Inflammatory macrophage (primary cell): ENCODE measurements around the gene EXOC7.

Source experiments
- DNase-seq, 2 donors: peaks; one replicate each; pipeline ENCODE4 v3.0.0-alpha.2; 2020 to 2022

The EXOC7 gene

GRCh38 chr17:76138234-76138895, 34.8 kb upstream of the EXOC7 start:
- no peak for DNase-seq

- DNase-seq, result no peak
These were observed 34.0 kb upstream of the EXOC7 start for GRCh38 chr17:76137351-76138233.

- DNase-seq, result no peak
These were observed 33.4 kb upstream of the EXOC7 start for GRCh38 chr17:76137001-76137350.

- no peak for DNase-seq
These were observed 32.9 kb upstream of the EXOC7 start for GRCh38 chr17:76136276-76137000.

- DNase-seq, result no peak
These were observed 32.2 kb upstream of the EXOC7 start for GRCh38 chr17:76135810-76136188.

- DNase-seq, result no peak
These were observed 31.6 kb upstream of the EXOC7 start for GRCh38 chr17:76134911-76135809.

- DNase-seq, result no peak
These were observed 29.2 kb upstream of the EXOC7 start for GRCh38 chr17:76132574-76133338.

GRCh38 chr17:76131692-76132573, 28.3 kb upstream of the EXOC7 start:
- no peak for DNase-seq

GRCh38 chr17:76131051-76131691, 27.6 kb upstream of the EXOC7 start:
- no peak for DNase-seq

- DNase-seq, result no peak
These were observed 26.9 kb upstream of the EXOC7 start for GRCh38 chr17:76130473-76130872.

GRCh38 chr17:76125922-76126321, 22.3 kb upstream of the EXOC7 start:
- no peak for DNase-seq

- DNase-seq, result no peak
These were observed 21.7 kb upstream of the EXOC7 start for GRCh38 chr17:76125391-76125675.

- no peak for DNase-seq
These were observed 21.2 kb upstream of the EXOC7 start for GRCh38 chr17:76124582-76125390.

GRCh38 chr17:76123749-76124581, 20.4 kb upstream of the EXOC7 start:
- no peak for DNase-seq

- no peak for DNase-seq
These were observed 19.6 kb upstream of the EXOC7 start for GRCh38 chr17:76123191-76123499.

GRCh38 chr17:76122431-76123190, 19.0 kb upstream of the EXOC7 start:
- no peak for DNase-seq

- peak in 1 of 2 donors; percentile 5 for DNase-seq
These were observed 18.4 kb upstream of the EXOC7 start for GRCh38 chr17:76121932-76122430.

- DNase-seq, result no peak
These were observed 17.0 kb upstream of the EXOC7 start for GRCh38 chr17:76120658-76121008.
